ENCODE data around the gene MAP1S.

The MAP1S gene

DNA sequence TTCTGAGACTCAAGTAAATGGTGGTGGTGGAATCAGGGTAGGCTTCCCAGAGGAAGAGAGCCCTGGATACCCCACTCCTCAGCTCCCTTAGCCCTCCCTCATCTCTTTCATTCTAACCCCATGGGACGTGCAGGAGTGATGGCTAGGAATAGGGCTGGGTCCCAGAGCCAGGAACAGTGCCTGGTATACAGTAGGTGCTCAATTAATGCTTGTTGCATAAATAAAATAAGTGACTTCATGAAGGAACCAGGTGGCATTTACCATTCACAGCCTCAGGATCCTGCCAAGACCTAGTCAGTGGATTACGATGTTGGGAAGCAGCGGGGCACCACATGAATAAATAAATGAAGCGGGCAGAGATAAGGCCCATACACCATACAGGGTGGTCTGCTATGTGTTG lies 35.0 kb upstream of the MAP1S start:
- DNase-seq (ENCODE audit: low read depth) = no peak
- H3K4me3 ChIP-seq (ENCODE audit: low read depth, low read length) = no peak overlapping the region
- TF ChIP-seq, protein P1, sequence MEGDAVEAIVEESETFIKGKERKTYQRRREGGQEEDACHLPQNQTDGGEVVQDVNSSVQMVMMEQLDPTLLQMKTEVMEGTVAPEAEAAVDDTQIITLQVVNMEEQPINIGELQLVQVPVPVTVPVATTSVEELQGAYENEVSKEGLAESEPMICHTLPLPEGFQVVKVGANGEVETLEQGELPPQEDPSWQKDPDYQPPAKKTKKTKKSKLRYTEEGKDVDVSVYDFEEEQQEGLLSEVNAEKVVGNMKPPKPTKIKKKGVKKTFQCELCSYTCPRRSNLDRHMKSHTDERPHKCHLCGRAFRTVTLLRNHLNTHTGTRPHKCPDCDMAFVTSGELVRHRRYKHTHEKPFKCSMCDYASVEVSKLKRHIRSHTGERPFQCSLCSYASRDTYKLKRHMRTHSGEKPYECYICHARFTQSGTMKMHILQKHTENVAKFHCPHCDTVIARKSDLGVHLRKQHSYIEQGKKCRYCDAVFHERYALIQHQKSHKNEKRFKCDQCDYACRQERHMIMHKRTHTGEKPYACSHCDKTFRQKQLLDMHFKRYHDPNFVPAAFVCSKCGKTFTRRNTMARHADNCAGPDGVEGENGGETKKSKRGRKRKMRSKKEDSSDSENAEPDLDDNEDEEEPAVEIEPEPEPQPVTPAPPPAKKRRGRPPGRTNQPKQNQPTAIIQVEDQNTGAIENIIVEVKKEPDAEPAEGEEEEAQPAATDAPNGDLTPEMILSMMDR (IDR thresholded peaks at IDR 0.05; ENCODE audit: low read depth, low read length) = no peak
- TF ChIP-seq POLR2A (IDR thresholded peaks at IDR 0.05; ENCODE audit: extremely low read depth, insufficient read length) (no peak), MYC (IDR thresholded peaks at IDR 0.05; ENCODE audit: low read depth, low read length) (no peak)
- TF ChIP-seq, protein P2, sequence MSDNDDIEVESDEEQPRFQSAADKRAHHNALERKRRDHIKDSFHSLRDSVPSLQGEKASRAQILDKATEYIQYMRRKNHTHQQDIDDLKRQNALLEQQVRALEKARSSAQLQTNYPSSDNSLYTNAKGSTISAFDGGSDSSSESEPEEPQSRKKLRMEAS (IDR thresholded peaks at IDR 0.05; ENCODE audit: low read depth, low read length) = no peak

DNA sequence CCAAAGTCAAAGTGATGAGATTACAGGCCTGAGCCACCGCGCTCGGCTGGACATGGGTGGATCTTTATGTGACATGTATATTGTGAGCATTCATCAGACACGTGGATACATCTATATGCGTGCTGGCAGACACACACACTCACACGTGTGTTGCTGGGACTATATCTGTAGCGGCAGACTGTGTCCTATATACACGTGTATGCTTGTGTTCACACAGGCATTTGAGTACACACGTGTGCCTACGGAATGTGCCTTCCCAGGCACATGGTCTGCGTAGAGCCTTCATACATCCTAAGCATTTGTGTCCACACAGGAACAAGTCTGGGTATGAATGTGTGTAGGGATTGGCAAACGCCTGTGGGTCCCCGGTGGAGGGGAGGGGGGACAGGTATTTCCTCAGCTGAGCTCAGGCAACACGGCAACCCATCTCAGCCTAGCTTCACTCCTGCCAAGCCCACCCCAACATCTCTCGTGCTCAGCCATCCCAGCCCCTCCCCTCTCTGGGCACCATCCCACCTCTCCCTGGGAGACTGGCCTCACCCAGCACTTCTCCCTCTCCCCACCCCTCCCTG lies 33.7 kb upstream of the MAP1S start:
- TF ChIP-seq, protein P1 (IDR thresholded peaks at IDR 0.05; ENCODE audit: low read depth, low read length) = no peak
- no peak for TF ChIP-seq MYC (IDR thresholded peaks at IDR 0.05; ENCODE audit: low read depth, low read length)
- TF ChIP-seq, protein P2 (IDR thresholded peaks at IDR 0.05; ENCODE audit: low read depth, low read length) = no peak
- no peak for TF ChIP-seq POLR2A (IDR thresholded peaks at IDR 0.05; ENCODE audit: extremely low read depth, insufficient read length)
- no peak overlapping the region for H3K4me3 ChIP-seq (ENCODE audit: low read depth, low read length)
- no peak for DNase-seq (ENCODE audit: low read depth)

DNA sequence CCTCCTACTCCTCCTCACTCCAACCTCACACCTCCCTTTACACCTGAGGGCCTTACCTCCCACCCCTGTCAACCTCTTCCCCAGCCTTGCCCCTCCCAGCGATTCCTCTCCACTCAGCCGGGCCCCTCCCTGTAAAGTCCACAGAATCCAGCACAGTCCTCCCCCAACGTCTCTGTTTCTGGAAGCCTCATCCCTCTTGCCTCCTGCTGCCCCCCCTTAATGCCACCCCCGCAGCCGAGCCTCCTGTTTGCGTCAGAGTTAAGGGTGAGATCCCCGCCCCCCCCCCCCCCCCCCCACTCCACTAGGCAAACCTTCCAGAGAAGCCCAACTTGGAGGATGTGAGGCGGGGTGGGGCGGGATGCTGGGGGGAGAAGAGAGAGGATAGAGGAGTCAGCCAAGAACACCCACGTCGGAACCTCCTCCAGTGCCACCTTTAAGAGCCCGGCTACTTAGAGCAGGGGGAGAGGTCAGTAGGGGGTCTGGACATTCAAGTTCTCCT lies 33.2 kb upstream of the MAP1S start:
- DNase-seq (ENCODE audit: low read depth) = no peak
- no peak overlapping the region for H3K4me3 ChIP-seq (ENCODE audit: low read depth, low read length)

DNA sequence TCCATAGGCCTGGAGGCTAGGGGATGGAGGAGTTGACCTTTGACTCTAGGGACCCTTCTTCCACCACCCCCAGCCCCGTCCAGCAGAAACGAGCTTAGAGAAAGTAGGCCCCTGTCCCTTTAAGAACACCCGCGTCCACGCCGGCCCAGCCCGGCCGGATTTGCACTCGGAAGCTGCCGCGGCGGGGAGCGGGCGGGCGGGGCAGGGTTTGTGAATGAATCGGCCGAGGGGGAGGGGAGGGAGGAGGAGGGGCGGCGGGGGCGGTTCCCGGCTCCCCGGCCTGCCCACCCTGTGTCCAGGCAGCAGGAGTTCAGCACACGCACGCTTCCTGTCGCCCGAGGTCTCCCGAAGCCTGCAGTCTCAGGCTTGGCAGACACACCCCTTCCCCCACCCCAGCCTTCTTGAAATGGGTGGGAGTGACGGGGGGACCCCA lies 32.7 kb upstream of the MAP1S start:
- TF ChIP-seq MYC (IDR thresholded peaks at IDR 0.05; ENCODE audit: low read depth, low read length) = no peak
- TF ChIP-seq, protein P2 (IDR thresholded peaks at IDR 0.05; ENCODE audit: low read depth, low read length) = no peak
- TF ChIP-seq POLR2A (IDR thresholded peaks at IDR 0.05; ENCODE audit: extremely low read depth, insufficient read length) = no peak
- TF ChIP-seq, protein P1 (IDR thresholded peaks at IDR 0.05; ENCODE audit: low read depth, low read length) = no peak
- no peak overlapping the region for H3K4me3 ChIP-seq (ENCODE audit: low read depth, low read length)
- DNase-seq (ENCODE audit: low read depth) = peak; percentile 32

More for the DNA sequence above, 33.2 kb upstream of the MAP1S start:
- TF ChIP-seq MYC (IDR thresholded peaks at IDR 0.05; ENCODE audit: low read depth, low read length) (no peak), POLR2A (IDR thresholded peaks at IDR 0.05; ENCODE audit: extremely low read depth, insufficient read length) (no peak)
- TF ChIP-seq, protein P2 (IDR thresholded peaks at IDR 0.05; ENCODE audit: low read depth, low read length) = no peak
- TF ChIP-seq, protein P1 (IDR thresholded peaks at IDR 0.05; ENCODE audit: low read depth, low read length) = no peak

DNA sequence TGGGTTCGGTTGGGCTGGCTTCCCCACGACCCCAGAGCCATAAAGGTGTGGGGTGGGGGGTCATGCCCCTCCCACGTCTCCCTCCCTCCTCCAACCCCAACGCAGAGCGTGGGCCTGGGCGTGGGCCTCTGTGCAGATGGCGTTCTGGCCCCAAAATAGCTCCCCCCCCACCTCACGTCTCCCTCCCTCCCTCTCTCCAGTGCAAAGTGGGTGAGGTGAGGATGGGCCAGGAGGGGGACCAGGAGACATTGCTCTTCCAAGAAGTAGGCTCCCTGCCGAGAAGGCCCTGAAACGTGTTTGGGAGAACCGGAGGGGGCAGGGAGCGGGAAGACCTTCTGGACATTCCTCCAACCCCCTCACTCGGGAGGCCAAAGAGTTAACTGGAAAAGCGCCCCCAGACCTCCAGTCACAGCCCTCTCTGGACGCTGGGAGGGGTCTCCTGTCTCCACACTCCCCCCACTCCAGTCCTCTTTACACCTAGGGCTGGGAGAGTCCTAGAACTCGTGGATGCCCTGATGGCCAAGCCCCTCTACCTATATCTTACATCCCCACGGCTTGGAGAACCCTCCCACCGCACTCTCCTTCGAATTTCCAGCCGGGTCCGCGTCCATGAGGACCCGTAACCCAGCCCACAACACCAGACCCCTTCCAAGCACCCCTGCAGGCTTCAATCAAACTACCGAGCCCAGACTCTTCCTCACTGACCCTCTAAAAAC lies 32.0 kb upstream of the MAP1S start:
- no peak for DNase-seq (ENCODE audit: low read depth)
- TF ChIP-seq, protein P2 (IDR thresholded peaks at IDR 0.05; ENCODE audit: low read depth, low read length) = no peak
- TF ChIP-seq MYC (IDR thresholded peaks at IDR 0.05; ENCODE audit: low read depth, low read length) = no peak
- TF ChIP-seq, protein P1 (IDR thresholded peaks at IDR 0.05; ENCODE audit: low read depth, low read length) = no peak
- no peak for TF ChIP-seq POLR2A (IDR thresholded peaks at IDR 0.05; ENCODE audit: extremely low read depth, insufficient read length)
- no peak overlapping the region for H3K4me3 ChIP-seq (ENCODE audit: low read depth, low read length)
